Calu3 (cell line): Measurements from ENCODE around the gene PDZK1IP1. TPM values are rescaled to one million over a fixed set of nuclear protein-coding genes. Genes with fewer than 3 reads are reported as not detected.

Source experiments
- BruUV-seq: library from RNA; stranded (reverse); fragments of 400-500 nt; replicated peaks from 2 replicates; lab custom pipeline; 2021; lab: Mats Ljungman, UMichigan
- CTCF ChIA-PET: fragments of 300-600 bp; sonication (Branson Sonifier 250); formaldehyde crosslinking; loops from one replicate; lab custom pipeline; 2022; ENCODE audit warnings: antibody characterized with exemption; lab: Charles Lee
- DNase-seq: peaks from one replicate; pipeline ENCODE4 v3.0.0; 2022
- H3K27ac Mint-ChIP-seq: one replicate; pipeline ENCODE4 v1.8.0; 2022; ENCODE audit warnings: mixed read lengths; ENCODE audit not compliant: unreplicated experiment
- H3K27me3 Mint-ChIP-seq: one replicate; pipeline ENCODE4 v1.8.0; 2022; ENCODE audit warnings: mixed read lengths; ENCODE audit not compliant: unreplicated experiment
- H3K36me3 Mint-ChIP-seq: one replicate; pipeline ENCODE4 v1.8.0; 2022; ENCODE audit warnings: mild to moderate bottlenecking, moderate library complexity, mixed read lengths; ENCODE audit not compliant: insufficient read depth, unreplicated experiment
- H3K4me1 Mint-ChIP-seq: one replicate; pipeline ENCODE4 v1.8.0; 2022; ENCODE audit warnings: mild to moderate bottlenecking, low read depth, mixed read lengths; ENCODE audit not compliant: unreplicated experiment
- H3K4me3 Mint-ChIP-seq: one replicate; pipeline ENCODE4 v1.8.0; 2022; ENCODE audit warnings: mild to moderate bottlenecking, low read depth, moderate library complexity, mixed read lengths; ENCODE audit not compliant: unreplicated experiment
- H3K9me3 Mint-ChIP-seq: one replicate; pipeline ENCODE4 v1.8.0; 2022; ENCODE audit warnings: low read depth, mixed read lengths; ENCODE audit not compliant: unreplicated experiment
- CTCF ChIP-seq: fragments of 200-600 bp; IDR thresholded peaks from one replicate; pipeline ENCODE4 v1.8.0; 2022; ENCODE audit warnings: antibody characterized with exemption; ENCODE audit not compliant: unreplicated experiment
- intact Hi-C: fragments of 100-400 bp; cut with micrococcal nuclease; formaldehyde crosslinking; loops from one replicate; pipeline ENCODE4 v1.10.0; 2022; ENCODE audit not compliant: unreplicated experiment
- total RNA-seq: library from RNA; stranded (reverse); gene quantifications from 2 replicates; pipeline ENCODE4 v1.2.3, GENCODE V29; 2022

Gene PDZK1IP1
- total RNA-seq, 1 experiment from 2014 or later: 327 TPM

GRCh38 chr1:47219001-47219400, 29.2 kb upstream of the PDZK1IP1 start:
- Mint-ChIP-seq H3K36me3 (no peaks in the 10 kb centered on the region), H3K9me3 (no peaks in the 10 kb centered on the region), H3K27ac (no peak overlapping the region), H3K4me3 (no peak overlapping the region), H3K27me3 (no peaks in the 10 kb centered on the region), H3K4me1 (no peaks in the 10 kb centered on the region)
- intact Hi-C loops: no loop called here
- no peak for DNase-seq
- no TSS peak for BruUV-seq
- CTCF ChIA-PET: no interaction called here
- no peak for TF ChIP-seq CTCF

GRCh38 chr1:47216278-47217059, 26.6 kb upstream of the PDZK1IP1 start:
- Mint-ChIP-seq H3K27me3 (no peaks in the 10 kb centered on the region), H3K36me3 (no peaks in the 10 kb centered on the region), H3K4me3 (no peak overlapping the region), H3K4me1 (no peaks in the 10 kb centered on the region), H3K27ac (no peak overlapping the region), H3K9me3 (no peaks in the 10 kb centered on the region)
- DNase-seq: no peak
- BruUV-seq: no TSS peak
- CTCF ChIA-PET: no interaction called here
- no peak for TF ChIP-seq CTCF
- intact Hi-C loops: no loop called here

- intact Hi-C loops: no loop called here
- CTCF ChIA-PET: no interaction called here
- Mint-ChIP-seq H3K4me1 (peaks cover under 1% of the 10 kb centered on the region), H3K27me3 (no peaks in the 10 kb centered on the region), H3K36me3 (no peaks in the 10 kb centered on the region), H3K9me3 (no peaks in the 10 kb centered on the region), H3K4me3 (no peak overlapping the region), H3K27ac (no peak overlapping the region)
- no peak for TF ChIP-seq CTCF
- DNase-seq: no peak
- no TSS peak for BruUV-seq
Measured at GRCh38 chr1:47215713-47216112, 25.9 kb upstream of the PDZK1IP1 start.

GRCh38 chr1:47214549-47214948, 24.7 kb upstream of the PDZK1IP1 start:
- CTCF ChIA-PET: no interaction called here
- Mint-ChIP-seq H3K4me1 (peaks cover 9% of the 10 kb centered on the region), H3K36me3 (no peaks in the 10 kb centered on the region), H3K27ac (no peak overlapping the region), H3K9me3 (no peaks in the 10 kb centered on the region), H3K27me3 (no peaks in the 10 kb centered on the region), H3K4me3 (no peak overlapping the region)
- no peak for DNase-seq
- intact Hi-C loops: no loop called here
- BruUV-seq: no TSS peak
- TF ChIP-seq CTCF: no peak
